Stimulated activated CD8-positive, alpha-beta memory T cell treated with anti-CD3 and anti-CD28 coated beads, Interleukin-15, amount 100 ng/mL, for 4 hours (primary cell): ENCODE results near the gene ALB.

Source experiments
- DNase-seq, 2 donors: peaks; one replicate each; pipeline ENCODE4 v3.0.0-alpha.2; 2020; ENCODE audit warnings: low read depth in 2 of 2

The ALB gene

DNA sequence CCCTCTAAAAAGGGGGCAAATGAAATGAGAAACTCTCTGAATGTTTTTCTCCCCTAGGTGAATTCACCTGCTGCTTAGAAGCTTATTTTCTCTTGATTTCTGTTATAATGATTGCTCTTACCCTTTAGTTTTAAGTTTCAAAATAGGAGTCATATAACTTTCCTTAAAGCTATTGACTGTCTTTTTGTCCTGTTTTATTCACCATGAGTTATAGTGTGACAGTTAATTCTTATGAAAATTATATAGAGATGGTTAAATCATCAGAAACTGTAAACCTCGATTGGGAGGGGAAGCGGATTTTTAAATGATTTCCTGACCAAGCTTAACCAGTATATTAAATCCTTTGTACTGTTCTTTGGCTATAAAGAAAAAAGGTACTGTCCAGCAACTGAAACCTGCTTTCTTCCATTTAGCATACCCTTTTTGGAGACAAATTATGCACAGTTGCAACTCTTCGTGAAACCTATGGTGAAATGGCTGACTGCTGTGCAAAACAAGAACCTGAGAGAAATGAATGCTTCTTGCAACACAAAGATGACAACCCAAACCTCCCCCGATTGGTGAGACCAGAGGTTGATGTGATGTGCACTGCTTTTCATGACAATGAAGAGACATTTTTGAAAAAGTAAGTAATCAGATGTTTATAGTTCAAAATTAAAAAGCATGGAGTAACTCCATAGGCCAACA, 4.2 kb downstream of the ALB start:
- no peak for DNase-seq

GRCh38 chr4:73409012-73409862, 5.2 kb downstream of the ALB start:
- DNase-seq: no peak

- DNase-seq: no peak
These were observed 6.0 kb downstream of the ALB start for GRCh38 chr4:73409978-73410548.

GRCh38 chr4:73410916-73411730, 7.0 kb downstream of the ALB start:
- no peak for DNase-seq

DNA sequence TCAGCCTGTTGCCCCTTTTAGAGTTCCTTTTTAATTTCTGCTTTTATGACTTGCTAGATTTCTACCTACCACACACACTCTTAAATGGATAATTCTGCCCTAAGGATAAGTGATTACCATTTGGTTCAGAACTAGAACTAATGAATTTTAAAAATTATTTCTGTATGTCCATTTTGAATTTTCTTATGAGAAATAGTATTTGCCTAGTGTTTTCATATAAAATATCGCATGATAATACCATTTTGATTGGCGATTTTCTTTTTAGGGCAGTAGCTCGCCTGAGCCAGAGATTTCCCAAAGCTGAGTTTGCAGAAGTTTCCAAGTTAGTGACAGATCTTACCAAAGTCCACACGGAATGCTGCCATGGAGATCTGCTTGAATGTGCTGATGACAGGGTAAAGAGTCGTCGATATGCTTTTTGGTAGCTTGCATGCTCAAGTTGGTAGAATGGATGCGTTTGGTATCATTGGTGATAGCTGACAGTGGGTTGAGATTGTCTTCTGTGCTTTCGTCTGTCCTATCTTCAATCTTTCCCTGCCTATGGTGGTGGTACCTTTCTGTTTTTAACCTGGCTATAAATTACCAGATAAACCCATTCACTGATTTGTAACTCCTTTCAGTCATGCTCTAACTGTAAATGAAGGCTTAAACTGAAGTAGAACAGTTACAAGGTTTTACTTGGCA, 7.8 kb downstream of the ALB start:
- no peak for DNase-seq

GRCh38 chr4:73413294-73413755, 9.2 kb downstream of the ALB start:
- no peak for DNase-seq

GRCh38 chr4:73414936-73415271, 10.8 kb downstream of the ALB start:
- DNase-seq: no peak

DNA sequence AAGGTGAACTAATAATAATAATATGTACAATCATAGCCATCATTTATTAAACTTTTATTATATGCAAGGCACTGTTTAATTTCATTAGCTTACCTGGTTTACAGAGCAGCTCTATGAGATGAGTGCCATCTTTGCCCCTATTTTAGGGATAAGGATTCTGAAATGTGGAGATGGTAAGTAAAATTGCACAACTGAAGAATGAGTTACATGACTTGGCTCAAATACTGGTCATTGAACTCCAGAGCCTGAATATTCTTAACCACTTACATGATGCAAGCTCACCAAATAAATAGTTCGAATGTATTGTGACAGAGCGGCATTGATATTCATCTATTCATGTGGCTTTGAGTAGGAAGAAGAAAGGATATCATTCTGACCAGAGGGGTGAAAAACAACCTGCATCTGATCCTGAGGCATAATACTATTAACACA, 11.7 kb downstream of the ALB start:
- DNase-seq: no peak

GRCh38 chr4:73416423-73417087, 12.5 kb downstream of the ALB start:
- no peak for DNase-seq

DNA sequence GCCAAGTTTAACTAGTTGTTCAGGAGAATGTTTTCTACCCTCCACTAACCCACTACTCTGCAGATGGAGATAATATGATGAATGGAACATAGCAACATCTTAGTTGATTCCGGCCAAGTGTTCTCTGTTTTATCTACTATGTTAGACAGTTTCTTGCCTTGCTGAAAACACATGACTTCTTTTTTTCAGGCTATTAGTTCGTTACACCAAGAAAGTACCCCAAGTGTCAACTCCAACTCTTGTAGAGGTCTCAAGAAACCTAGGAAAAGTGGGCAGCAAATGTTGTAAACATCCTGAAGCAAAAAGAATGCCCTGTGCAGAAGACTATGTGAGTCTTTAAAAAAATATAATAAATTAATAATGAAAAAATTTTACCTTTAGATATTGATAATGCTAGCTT, 13.3 kb downstream of the ALB start:
- no peak for DNase-seq

DNA sequence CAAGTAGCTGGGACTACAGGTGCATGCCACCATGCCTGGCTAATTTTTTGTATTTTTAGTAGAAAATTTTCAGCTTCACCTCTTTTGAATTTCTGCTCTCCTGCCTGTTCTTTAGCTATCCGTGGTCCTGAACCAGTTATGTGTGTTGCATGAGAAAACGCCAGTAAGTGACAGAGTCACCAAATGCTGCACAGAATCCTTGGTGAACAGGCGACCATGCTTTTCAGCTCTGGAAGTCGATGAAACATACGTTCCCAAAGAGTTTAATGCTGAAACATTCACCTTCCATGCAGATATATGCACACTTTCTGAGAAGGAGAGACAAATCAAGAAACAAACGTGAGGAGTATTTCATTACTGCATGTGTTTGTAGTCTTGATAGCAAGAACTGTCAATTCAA, 13.9 kb downstream of the ALB start:
- DNase-seq: no peak

DNA sequence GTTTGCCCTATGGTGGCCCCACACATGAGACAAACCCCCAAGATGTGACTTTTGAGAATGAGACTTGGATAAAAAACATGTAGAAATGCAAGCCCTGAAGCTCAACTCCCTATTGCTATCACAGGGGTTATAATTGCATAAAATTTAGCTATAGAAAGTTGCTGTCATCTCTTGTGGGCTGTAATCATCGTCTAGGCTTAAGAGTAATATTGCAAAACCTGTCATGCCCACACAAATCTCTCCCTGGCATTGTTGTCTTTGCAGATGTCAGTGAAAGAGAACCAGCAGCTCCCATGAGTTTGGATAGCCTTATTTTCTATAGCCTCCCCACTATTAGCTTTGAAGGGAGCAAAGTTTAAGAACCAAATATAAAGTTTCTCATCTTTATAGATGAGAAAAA, 14.6 kb downstream of the ALB start:
- no peak for DNase-seq

- no peak for DNase-seq
These were observed 15.3 kb downstream of the ALB start for GRCh38 chr4:73419106-73420038.

GRCh38 chr4:73420615-73421014, 16.5 kb downstream of the ALB start:
- DNase-seq: no peak

- DNase-seq: no peak
These were observed 17.8 kb downstream of the ALB start for GRCh38 chr4:73421708-73422457.

DNA sequence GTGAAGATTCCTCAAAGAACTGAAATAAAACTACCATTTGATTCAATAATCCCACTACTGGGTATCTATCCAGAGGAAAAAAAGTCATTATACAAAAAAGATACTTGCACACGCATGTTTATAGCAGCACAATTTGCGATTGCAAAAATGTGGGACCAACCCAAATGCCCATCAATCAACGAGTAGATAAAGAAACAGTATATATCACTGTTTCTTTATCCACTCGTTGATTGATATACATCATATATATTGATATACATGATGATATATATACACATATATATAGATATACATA, 18.3 kb downstream of the ALB start:
- DNase-seq: no peak

- DNase-seq: no peak
These were observed 19.1 kb downstream of the ALB start for GRCh38 chr4:73423184-73423583.

DNA sequence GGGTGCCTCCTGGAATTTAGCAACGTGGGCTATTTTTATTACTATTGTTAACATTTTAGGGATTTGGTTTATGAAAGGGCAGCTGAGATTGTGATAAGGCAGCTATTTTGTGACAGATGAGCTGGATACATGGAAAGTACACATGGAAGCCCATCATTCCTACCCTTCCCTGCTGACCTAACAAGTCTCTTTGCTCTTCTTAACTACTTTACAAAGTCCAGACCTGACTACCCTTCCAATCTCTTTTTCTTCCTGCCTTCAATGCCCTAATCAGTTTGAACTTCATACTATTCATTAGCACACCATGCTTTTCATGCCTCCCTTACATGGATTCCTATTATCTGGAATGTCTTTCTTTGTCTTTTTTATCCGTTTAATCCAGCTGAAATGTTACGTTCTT, 22.6 kb downstream of the ALB start:
- no peak for DNase-seq

DNA sequence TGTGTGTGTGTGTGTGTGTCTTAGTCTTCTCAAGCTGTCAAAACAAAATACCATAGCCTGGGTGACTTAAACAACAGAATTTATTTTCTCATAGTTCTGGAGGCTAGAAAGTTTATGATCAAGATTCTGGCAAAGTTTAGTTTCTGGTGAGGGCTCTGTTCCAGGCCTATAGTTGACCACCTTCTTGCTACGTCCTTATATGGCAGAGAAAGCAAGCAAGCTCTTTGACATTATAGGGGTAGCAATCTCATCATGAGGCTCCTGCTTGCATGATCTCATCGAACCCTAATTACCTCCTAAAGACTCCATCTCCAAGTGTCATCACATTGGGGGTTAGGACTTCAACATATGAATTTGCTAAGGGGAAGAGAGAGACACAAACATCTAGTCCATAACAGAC, 25.0 kb downstream of the ALB start:
- DNase-seq: no peak
